GM12878 (cell line): Measurements from ENCODE around the gene CD82. TPM values are rescaled to one million over a fixed set of nuclear protein-coding genes. Genes with fewer than 3 reads are reported as not detected.

ENCODE experiments used
- ATAC-seq: fragments of 200-7000 bp; cut with Tn5 transposase; 3 replicates; pipeline ENCODE4 v1.9.1; 2020; ENCODE audit warnings: mild to moderate bottlenecking, moderate library complexity
- BruUV-seq: library from RNA; stranded (reverse); fragments of 400-500 nt; replicated peaks from 2 replicates; lab custom pipeline; 2021; lab: Mats Ljungman, UMichigan
- CTCF ChIA-PET: fragments of 300-600 bp; sonication (Branson Sonifier 250); formaldehyde crosslinking; extraction: SDS; loops from one replicate; lab custom pipeline; 2021; ENCODE audit warnings: inconsistent platforms; lab: Yijun Ruan, JAX
- POLR2A ChIA-PET: fragments of 350-600 bp; formaldehyde crosslinking; extraction: SDS; loops from one replicate; lab custom pipeline; 2021; ENCODE audit warnings: inconsistent platforms; lab: Charles Lee
- RAD21 ChIA-PET: fragments of 300-600 bp; sonication (Branson Sonifier 250); formaldehyde crosslinking; loops from one replicate; lab custom pipeline; 2023; ENCODE audit warnings: antibody characterized with exemption; ENCODE audit not compliant: unreplicated experiment; lab: Charles Lee
- SMC1A ChIA-PET: fragments of 300-600 bp; sonication (Branson Sonifier 250); formaldehyde crosslinking; loops from one replicate; lab custom pipeline; 2023; ENCODE audit not compliant: unreplicated experiment, uncharacterized antibody; lab: Charles Lee
- DNase-seq: peaks from one replicate; pipeline ENCODE4 v3.0.0-alpha.2; 2011; ENCODE audit warnings: low read depth, low spot score
- FAIRE-seq: peaks from 3 replicates; lab custom pipeline; 2011; peaks lifted over from hg19 to GRCh38; lab: Jason Lieb, UNC
- H2AFZ ChIP-seq: 2 replicates; pipeline ENCODE4 v1.6.0; 2011; ENCODE audit warnings: low read depth, low read length, control low read depth; ENCODE audit not compliant: control insufficient read depth
- H3K27ac ChIP-seq: 2 replicates; pipeline ENCODE4 v1.5.1; 2011; ENCODE audit warnings: control low read depth; ENCODE audit not compliant: control insufficient read depth, insufficient read depth
- H3K27me3 ChIP-seq, 2 experiments: replicated peaks in 1 of 2; 2 replicates each; pipeline versions ENCODE4 v1.6.0 to v1.6.1; 2011; ENCODE audit warnings: low read length in 1 of 2; ENCODE audit not compliant: control insufficient read depth in 2 of 2, insufficient read depth in 2 of 2
- H3K36me3 ChIP-seq, 2 experiments: 2 replicates each; pipeline ENCODE4 v1.5.1; 2011; ENCODE audit warnings: low read length in 1 of 2; ENCODE audit not compliant: control insufficient read depth in 2 of 2, insufficient read depth in 2 of 2
- H3K4me1 ChIP-seq: 2 replicates; pipeline ENCODE4 v1.6.1; 2011; ENCODE audit warnings: mild to moderate bottlenecking, low read length, moderate library complexity, mixed read lengths; ENCODE audit not compliant: control insufficient read depth, insufficient read depth
- H3K4me2 ChIP-seq: 2 replicates; pipeline ENCODE4 v1.6.0; 2011; ENCODE audit warnings: control low read depth; ENCODE audit not compliant: control insufficient read depth, insufficient read depth
- H3K4me3 ChIP-seq: fragments of 200-600 bp; sonication (generic); 2 replicates; pipeline ENCODE4 v1.5.1; 2016
- H3K79me2 ChIP-seq: 2 replicates; pipeline ENCODE4 v1.6.0; 2011; ENCODE audit warnings: low read length; ENCODE audit not compliant: control insufficient read depth, insufficient read depth
- H3K9ac ChIP-seq: 2 replicates; pipeline ENCODE4 v1.8.0; 2011; ENCODE audit warnings: low read length, control low read depth, mixed read lengths; ENCODE audit not compliant: control insufficient read depth, insufficient read depth
- H3K9me3 ChIP-seq: replicated peaks from 3 replicates; pipeline ENCODE4 v1.5.1; 2011; ENCODE audit warnings: mild to moderate bottlenecking, low read length; ENCODE audit not compliant: control insufficient read depth, insufficient read depth
- H4K20me1 ChIP-seq: 2 replicates; pipeline ENCODE4 v1.6.0; 2011; ENCODE audit not compliant: control insufficient read depth, insufficient read depth
- EZH2 ChIP-seq: IDR thresholded peaks from 2 replicates; pipeline ENCODE4 v1.6.1; 2012; ENCODE audit warnings: low read depth, mild to moderate bottlenecking, control low read depth, inconsistent platforms, low read length, borderline replicate concordance; ENCODE audit not compliant: control insufficient read depth
- WGBS: methylation state at CpG from one replicate; pipeline ENCODE4 v1.1.6; 2016; ENCODE audit warnings: low lambda C conversion rate; ENCODE audit not compliant: insufficient replicate concordance, insufficient coverage; ENCODE audit errors: missing lambda C conversion rate; 5-methylcytosine and 5-hydroxymethylcytosine counted together
- in situ Hi-C: fragments of 300-500 bp; cut with MboI; formaldehyde crosslinking; loops from 9 replicates; pipeline ENCODE4 v1.14.3; 2018; ENCODE audit warnings: mixed read lengths
- intact Hi-C: fragments of 100-400 bp; cut with micrococcal nuclease; formaldehyde crosslinking; loops from one replicate; pipeline ENCODE4 v1.14.2; 2022; ENCODE audit not compliant: unreplicated experiment
- polyA plus RNA-seq, 11 experiments: library from polyadenylated mRNA; depleted of rRNA in 4 of 11; unstranded in 6 of 11; stranded (reverse) in 5 of 11; fragments of >200 nt; fragmentation: Nextera tagmentation in 4 of 11; fragmentation: Illumina TruSeq in 1 of 11; extraction: Ambion mirVana in 4 of 11; extraction: Trizol in 1 of 11; gene quantifications; 1 replicate in 1 of 11; 2 replicates in 10 of 11; pipeline versions ENCODE4 v1.2.1 to v1.2.3, GENCODE V29; 2011 to 2016; ENCODE audit warnings: inconsistent platforms in 2 of 11, missing spikeins in 2 of 11, low read depth in 1 of 11
- total RNA-seq, 4 experiments: library from RNA; depleted of rRNA in 3 of 4; stranded (reverse); fragments of >200 nt in 3 of 4; fragmentation: Illumina TruSeq in 1 of 4; extraction: Trizol in 1 of 4; gene quantifications; 2 replicates each; pipeline versions ENCODE4 v1.2.1 to v1.2.3, GENCODE V29; 2013 to 2021

Gene CD82
- total and polyA plus RNA-seq, 10 of the 15 experiments (the other 5 are each of a cell fraction or from before 2014, with no cell fraction given), result 5.2 to 180 (median 84.7) TPM

- H2AFZ ChIP-seq, result no peak overlapping the region
- H3K4me3 ChIP-seq, result no peak overlapping the region
- H3K9me3 ChIP-seq, result no peaks in the 10 kb centered on the region
- FAIRE-seq, result no peak
- POLR2A ChIA-PET, result interaction anchor here (0.6 to 2.0 kb wide), 9 partner anchors 16 to 1626 kb away, joined by 3 to 10 read pairs (median 4); partner anchors contain the start of gene CD82
- no peaks in the 10 kb centered on the region for H3K27me3 ChIP-seq
- H3K4me2 ChIP-seq, result no peak overlapping the region
- TF ChIP-seq EZH2, result no peak
- RAD21 ChIA-PET, result interaction anchor here (0.5 to 6.6 kb wide), 18 partner anchors 10 to 332 kb away, joined by 3 to 190 read pairs (median 8); partner anchors contain the start of gene CD82
- SMC1A ChIA-PET, result interaction anchor here (0.8 to 10.3 kb wide), 17 partner anchors 10 to 293 kb away, joined by 3 to 433 read pairs (median 4); partner anchors contain the start of gene CD82
- no peak for DNase-seq
- ATAC-seq, result no peak
- 89% methylated on average over 18 of the region's 18 CpGs for WGBS
- H3K36me3 ChIP-seq, result peaks cover 10 to 38% of the 10 kb centered on the region in 2 experiments
- H3K4me1 ChIP-seq, result peaks cover 15% of the 10 kb centered on the region
- in situ Hi-C loops, result no loop called here
- CTCF ChIA-PET, result interaction anchor here (0.6 to 10.3 kb wide), 23 partner anchors 10 to 293 kb away, joined by 3 to 477 read pairs (median 8); partner anchors contain the start of gene CD82
- no peaks in the 10 kb centered on the region for H3K79me2 ChIP-seq
- no peak overlapping the region for H3K9ac ChIP-seq
- intact Hi-C loops, result loop anchor here (1.0 kb wide), 1 partner anchor 61 kb away; no protein-coding TSS in a partner anchor
- H3K27ac ChIP-seq, result no peak overlapping the region
- H4K20me1 ChIP-seq, result no peaks in the 10 kb centered on the region
- no TSS peak for BruUV-seq
Measured at GRCh38 chr11:44617671-44618461, 52.4 kb downstream of the CD82 start.
